Measurements from ENCODE around the gene USPL1.

USPL1 gene

DNA sequence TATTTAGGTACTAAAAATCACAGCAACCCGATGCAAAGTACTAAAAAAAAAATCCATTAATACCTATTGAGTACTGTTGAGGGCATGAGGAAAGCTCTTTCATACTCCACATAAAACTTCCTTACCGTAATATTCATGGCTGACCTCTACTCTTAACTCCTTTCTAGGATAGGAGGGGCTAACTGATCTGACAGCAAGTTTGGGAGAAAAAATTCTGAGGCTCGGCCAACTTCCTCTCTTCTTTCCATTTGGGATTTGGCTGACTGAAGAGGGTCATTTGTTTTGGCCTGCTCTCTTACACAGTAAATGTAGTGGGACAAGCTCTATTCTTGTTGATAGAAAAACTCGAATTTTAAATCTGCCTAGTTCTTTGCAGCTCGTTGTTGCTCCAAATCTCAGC is 9.4 kb upstream of the USPL1 start:
- no peak for TF ChIP-seq GABPA (IDR thresholded peaks at IDR 0.05; ENCODE audit: low read depth)
- TF ChIP-seq SPI1 (IDR thresholded peaks at IDR 0.05; ENCODE audit: borderline replicate concordance, low read depth): no peak
- TF ChIP-seq, protein P1, sequence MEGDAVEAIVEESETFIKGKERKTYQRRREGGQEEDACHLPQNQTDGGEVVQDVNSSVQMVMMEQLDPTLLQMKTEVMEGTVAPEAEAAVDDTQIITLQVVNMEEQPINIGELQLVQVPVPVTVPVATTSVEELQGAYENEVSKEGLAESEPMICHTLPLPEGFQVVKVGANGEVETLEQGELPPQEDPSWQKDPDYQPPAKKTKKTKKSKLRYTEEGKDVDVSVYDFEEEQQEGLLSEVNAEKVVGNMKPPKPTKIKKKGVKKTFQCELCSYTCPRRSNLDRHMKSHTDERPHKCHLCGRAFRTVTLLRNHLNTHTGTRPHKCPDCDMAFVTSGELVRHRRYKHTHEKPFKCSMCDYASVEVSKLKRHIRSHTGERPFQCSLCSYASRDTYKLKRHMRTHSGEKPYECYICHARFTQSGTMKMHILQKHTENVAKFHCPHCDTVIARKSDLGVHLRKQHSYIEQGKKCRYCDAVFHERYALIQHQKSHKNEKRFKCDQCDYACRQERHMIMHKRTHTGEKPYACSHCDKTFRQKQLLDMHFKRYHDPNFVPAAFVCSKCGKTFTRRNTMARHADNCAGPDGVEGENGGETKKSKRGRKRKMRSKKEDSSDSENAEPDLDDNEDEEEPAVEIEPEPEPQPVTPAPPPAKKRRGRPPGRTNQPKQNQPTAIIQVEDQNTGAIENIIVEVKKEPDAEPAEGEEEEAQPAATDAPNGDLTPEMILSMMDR (IDR thresholded peaks at IDR 0.05; ENCODE audit: insufficient read depth, low read length): no peak
- TF ChIP-seq, protein P2, sequence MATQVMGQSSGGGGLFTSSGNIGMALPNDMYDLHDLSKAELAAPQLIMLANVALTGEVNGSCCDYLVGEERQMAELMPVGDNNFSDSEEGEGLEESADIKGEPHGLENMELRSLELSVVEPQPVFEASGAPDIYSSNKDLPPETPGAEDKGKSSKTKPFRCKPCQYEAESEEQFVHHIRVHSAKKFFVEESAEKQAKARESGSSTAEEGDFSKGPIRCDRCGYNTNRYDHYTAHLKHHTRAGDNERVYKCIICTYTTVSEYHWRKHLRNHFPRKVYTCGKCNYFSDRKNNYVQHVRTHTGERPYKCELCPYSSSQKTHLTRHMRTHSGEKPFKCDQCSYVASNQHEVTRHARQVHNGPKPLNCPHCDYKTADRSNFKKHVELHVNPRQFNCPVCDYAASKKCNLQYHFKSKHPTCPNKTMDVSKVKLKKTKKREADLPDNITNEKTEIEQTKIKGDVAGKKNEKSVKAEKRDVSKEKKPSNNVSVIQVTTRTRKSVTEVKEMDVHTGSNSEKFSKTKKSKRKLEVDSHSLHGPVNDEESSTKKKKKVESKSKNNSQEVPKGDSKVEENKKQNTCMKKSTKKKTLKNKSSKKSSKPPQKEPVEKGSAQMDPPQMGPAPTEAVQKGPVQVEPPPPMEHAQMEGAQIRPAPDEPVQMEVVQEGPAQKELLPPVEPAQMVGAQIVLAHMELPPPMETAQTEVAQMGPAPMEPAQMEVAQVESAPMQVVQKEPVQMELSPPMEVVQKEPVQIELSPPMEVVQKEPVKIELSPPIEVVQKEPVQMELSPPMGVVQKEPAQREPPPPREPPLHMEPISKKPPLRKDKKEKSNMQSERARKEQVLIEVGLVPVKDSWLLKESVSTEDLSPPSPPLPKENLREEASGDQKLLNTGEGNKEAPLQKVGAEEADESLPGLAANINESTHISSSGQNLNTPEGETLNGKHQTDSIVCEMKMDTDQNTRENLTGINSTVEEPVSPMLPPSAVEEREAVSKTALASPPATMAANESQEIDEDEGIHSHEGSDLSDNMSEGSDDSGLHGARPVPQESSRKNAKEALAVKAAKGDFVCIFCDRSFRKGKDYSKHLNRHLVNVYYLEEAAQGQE (IDR thresholded peaks at IDR 0.05; ENCODE audit: insufficient replicate concordance, low read depth): no peak
- TF ChIP-seq POLR2AphosphoS5 (IDR thresholded peaks at IDR 0.05; ENCODE audit: low read depth): no peak
- DNase-seq (ENCODE audit: low read depth in 1 of 2, low spot score in 1 of 2): no peak
- H3K27me3 ChIP-seq (ENCODE audit: insufficient read depth, poor library complexity, severe bottlenecking): no peaks in the 10 kb centered on the region
- no peak overlapping the region for H3K27ac ChIP-seq (replicated peaks)
- H3K4me3 ChIP-seq (replicated peaks; ENCODE audit: insufficient read depth, low read length): no peak overlapping the region

DNA sequence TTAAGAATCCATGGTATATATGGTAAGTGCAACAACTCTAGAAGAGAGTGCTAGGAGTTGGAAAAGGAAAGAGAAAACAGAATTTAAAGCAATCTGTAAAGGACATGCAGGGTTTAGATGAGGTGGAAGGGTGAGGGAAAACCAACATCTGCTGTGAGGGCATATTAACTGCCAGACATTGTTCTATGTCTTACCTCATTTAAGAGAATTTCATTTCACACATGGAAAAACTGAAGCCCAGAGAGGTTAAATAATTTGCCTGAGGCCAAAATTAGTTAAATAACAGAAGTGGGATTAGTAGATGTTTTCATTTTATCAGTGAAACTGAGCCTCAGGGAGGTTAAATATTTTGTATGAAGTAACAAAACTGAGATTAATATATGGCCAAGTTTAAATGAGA is 7.4 kb upstream of the USPL1 start:
- Histone ChIP-seq H3K27ac (replicated peaks) (no peak overlapping the region), H3K27me3 (ENCODE audit: insufficient read depth, poor library complexity, severe bottlenecking) (no peaks in the 10 kb centered on the region), H3K4me3 (replicated peaks; ENCODE audit: insufficient read depth, low read length) (no peak overlapping the region)
- DNase-seq (ENCODE audit: low read depth in 1 of 2, low spot score in 1 of 2): no peak
- TF ChIP-seq GABPA (IDR thresholded peaks at IDR 0.05; ENCODE audit: low read depth) (no peak), POLR2AphosphoS5 (IDR thresholded peaks at IDR 0.05; ENCODE audit: low read depth) (no peak), SPI1 (IDR thresholded peaks at IDR 0.05; ENCODE audit: borderline replicate concordance, low read depth) (no peak)
- TF ChIP-seq, protein P2 (IDR thresholded peaks at IDR 0.05; ENCODE audit: insufficient replicate concordance, low read depth): no peak
- TF ChIP-seq, protein P1 (IDR thresholded peaks at IDR 0.05; ENCODE audit: insufficient read depth, low read length): no peak

GRCh38 chr13:30615481-30615865 is 2.2 kb upstream of the USPL1 start:
- peak overlapping the region; percentile 95 for H3K27ac ChIP-seq (replicated peaks)
- TF ChIP-seq, protein P1 (IDR thresholded peaks at IDR 0.05; ENCODE audit: insufficient read depth, low read length): no peak
- TF ChIP-seq, protein P2 (IDR thresholded peaks at IDR 0.05; ENCODE audit: insufficient replicate concordance, low read depth): no peak
- no peaks in the 10 kb centered on the region for H3K27me3 ChIP-seq (ENCODE audit: insufficient read depth, poor library complexity, severe bottlenecking)
- DNase-seq (ENCODE audit: low read depth in 1 of 2, low spot score in 1 of 2): no peak
- peak overlapping the region; percentile 57 for H3K4me3 ChIP-seq (replicated peaks; ENCODE audit: insufficient read depth, low read length)

Measured in HL-60 (cell line).